H9 (cell line): ENCODE results near the gene TBRG1. TPM values are rescaled to one million over a fixed set of nuclear protein-coding genes. Genes with fewer than 3 reads are reported as not detected.
A peak's percentile ranks its signal among the peaks of the same experiment; 100 is the strongest.

Experiments used
- DNase-seq: peaks from one replicate; pipeline ENCODE4 v3.0.0-alpha.2; 2017
- H2AFZ ChIP-seq: one replicate; pipeline ENCODE4 v1.6.1; 2013; ENCODE audit warnings: mild to moderate bottlenecking, low read length, control low read depth, moderate library complexity
- H2AK5ac ChIP-seq: 2 replicates; pipeline ENCODE4 v1.6.1; 2013; ENCODE audit warnings: low read length, control low read depth, mixed read lengths; ENCODE audit not compliant: insufficient read length
- H2BK120ac ChIP-seq: one replicate; pipeline ENCODE4 v1.6.1; 2013; ENCODE audit warnings: low read depth, mild to moderate bottlenecking, low read length, control low read depth, inconsistent platforms; ENCODE audit not compliant: poor library complexity, severe bottlenecking
- H2BK12ac ChIP-seq: 2 replicates; pipeline ENCODE4 v1.6.1; 2013; ENCODE audit warnings: low read length, control low read depth, mixed read lengths, low read depth; ENCODE audit not compliant: insufficient read length
- H2BK15ac ChIP-seq: 2 replicates; pipeline ENCODE4 v1.6.1; 2013; ENCODE audit warnings: low read depth, low read length, control low read depth
- H2BK20ac ChIP-seq: one replicate; pipeline ENCODE4 v1.6.1; 2013; ENCODE audit warnings: low read depth, mild to moderate bottlenecking, low read length, control low read depth, inconsistent platforms; ENCODE audit not compliant: poor library complexity, severe bottlenecking
- H2BK5ac ChIP-seq: 2 replicates; pipeline ENCODE4 v1.6.1; 2013; ENCODE audit warnings: low read length, control low read depth, mixed read lengths; ENCODE audit not compliant: insufficient read length
- H3K14ac ChIP-seq: 2 replicates; pipeline ENCODE4 v1.6.1; 2013; ENCODE audit warnings: low read length, control low read depth; ENCODE audit not compliant: insufficient read depth
- H3K18ac ChIP-seq: 2 replicates; pipeline ENCODE4 v1.6.1; 2013; ENCODE audit warnings: low read depth, mild to moderate bottlenecking, mixed read lengths, low read length, control low read depth; ENCODE audit not compliant: insufficient read length
- H3K23ac ChIP-seq: 2 replicates; pipeline ENCODE4 v1.6.1; 2013; ENCODE audit warnings: low read length, control low read depth, mixed read lengths, low read depth; ENCODE audit not compliant: insufficient read length
- H3K23me2 ChIP-seq: 2 replicates; pipeline ENCODE4 v1.6.1; 2013; ENCODE audit warnings: low read depth, mild to moderate bottlenecking, mixed read lengths, low read length, control low read depth; ENCODE audit not compliant: insufficient read length, poor library complexity, severe bottlenecking
- H3K27ac ChIP-seq: 2 replicates; pipeline ENCODE4 v1.5.1; 2013; ENCODE audit warnings: low read length, control low read depth, mixed read lengths, low read depth; ENCODE audit not compliant: insufficient read length
- H3K27me3 ChIP-seq: 2 replicates; pipeline ENCODE4 v1.6.1; 2013; ENCODE audit warnings: low read length, control low read depth, inconsistent platforms; ENCODE audit not compliant: insufficient read depth
- H3K4ac ChIP-seq: 2 replicates; pipeline ENCODE4 v1.6.1; 2013; ENCODE audit warnings: low read depth, mild to moderate bottlenecking, control low read depth, inconsistent platforms, low read length, moderate library complexity
- H3K4me1 ChIP-seq: 2 replicates; pipeline ENCODE4 v1.6.1; 2013; ENCODE audit warnings: low read length, control low read depth, inconsistent platforms; ENCODE audit not compliant: insufficient read depth
- H3K4me2 ChIP-seq: 2 replicates; pipeline ENCODE4 v1.6.1; 2013; ENCODE audit warnings: low read length, control low read depth, mixed read lengths; ENCODE audit not compliant: insufficient read length, insufficient read depth
- H3K56ac ChIP-seq: 2 replicates; pipeline ENCODE4 v1.6.1; 2013; ENCODE audit warnings: low read depth, mild to moderate bottlenecking, mixed read lengths, low read length, control low read depth; ENCODE audit not compliant: insufficient read length
- H3K79me1 ChIP-seq: 2 replicates; pipeline ENCODE4 v1.6.1; 2013; ENCODE audit warnings: low read depth, mild to moderate bottlenecking, moderate library complexity, low read length, control low read depth, inconsistent platforms; ENCODE audit not compliant: insufficient read depth, poor library complexity, severe bottlenecking
- H3K79me2 ChIP-seq: 2 replicates; pipeline ENCODE4 v1.6.1; 2013; ENCODE audit warnings: low read length, control low read depth, inconsistent platforms; ENCODE audit not compliant: insufficient read depth
- H3K9ac ChIP-seq: 2 replicates; pipeline ENCODE4 v1.6.1; 2013; ENCODE audit warnings: low read length, control low read depth, mixed read lengths; ENCODE audit not compliant: insufficient read length; ENCODE audit errors: extremely low read depth
- H3K9me3 ChIP-seq: one replicate; pipeline ENCODE4 v1.6.1; 2013; ENCODE audit warnings: low read depth, low read length, inconsistent platforms; ENCODE audit not compliant: control insufficient read depth
- H3T11ph ChIP-seq: one replicate; pipeline ENCODE4 v1.6.1; 2013; ENCODE audit warnings: mild to moderate bottlenecking, low read length, control low read depth, inconsistent platforms
- H4K20me1 ChIP-seq: one replicate; pipeline ENCODE4 v1.6.1; 2013; ENCODE audit not compliant: control insufficient read depth, insufficient read length, insufficient read depth
- H4K5ac ChIP-seq: 2 replicates; pipeline ENCODE4 v1.6.1; 2013; ENCODE audit warnings: low read depth, mild to moderate bottlenecking, mixed read lengths, low read length, control low read depth; ENCODE audit not compliant: insufficient read length
- H4K8ac ChIP-seq: replicated peaks from 2 replicates; pipeline ENCODE4 v1.6.1; 2013; ENCODE audit warnings: low read length, control low read depth, mixed read lengths, low read depth; ENCODE audit not compliant: insufficient read length
- H4K91ac ChIP-seq: 2 replicates; pipeline ENCODE4 v1.6.1; 2013; ENCODE audit warnings: low read depth, mild to moderate bottlenecking, moderate library complexity, mixed read lengths, low read length, control low read depth; ENCODE audit not compliant: insufficient read length
- H3K27ac Mint-ChIP-seq, 3 experiments: 2 replicates in 2 of 3; 3 replicates in 1 of 3; pipeline ENCODE4 v1.8.0; 2020 to 2021; ENCODE audit warnings: mixed read lengths in 3 of 3, mild to moderate bottlenecking in 1 of 3, moderate library complexity in 1 of 3
- H3K27me3 Mint-ChIP-seq: 2 replicates; pipeline ENCODE4 v1.8.0; 2021; ENCODE audit warnings: low read depth, mild to moderate bottlenecking, moderate library complexity, mixed read lengths
- H3K36me3 Mint-ChIP-seq, 3 experiments: 2 replicates in 2 of 3; 3 replicates in 1 of 3; pipeline ENCODE4 v1.8.0; 2020 to 2021; ENCODE audit warnings: low read depth in 3 of 3, mixed read lengths in 3 of 3; ENCODE audit not compliant: insufficient read depth in 1 of 3
- H3K4me1 Mint-ChIP-seq, 2 experiments: 2 replicates each; pipeline ENCODE4 v1.8.0; 2020; ENCODE audit warnings: mixed read lengths in 2 of 2
- H3K4me3 Mint-ChIP-seq, 2 experiments: 2 replicates in 1 of 2; 3 replicates in 1 of 2; pipeline ENCODE4 v1.8.0; 2020 to 2021; ENCODE audit warnings: mild to moderate bottlenecking in 2 of 2, mixed read lengths in 2 of 2, moderate library complexity in 1 of 2
- H3K9me3 Mint-ChIP-seq, 2 experiments: 2 replicates in 1 of 2; 3 replicates in 1 of 2; pipeline ENCODE4 v1.8.0; 2020; ENCODE audit warnings: mild to moderate bottlenecking in 2 of 2, mixed read lengths in 2 of 2, moderate library complexity in 1 of 2
- CTCF ChIP-seq: fragments of 200-600 bp; sonication (generic); conservative IDR thresholded peaks from 3 replicates; pipeline ENCODE4 v1.8.0; 2021; ENCODE audit warnings: antibody characterized with exemption, mild to moderate bottlenecking
- WGBS: extraction: QIAGEN DNeasy Blood & Tissue Kit; methylation state at CpG from one replicate; pipeline ENCODE4 v1.1.7; 2013; ENCODE audit warnings: missing lambda C conversion rate, low lambda C conversion rate, mixed read lengths; ENCODE audit not compliant: insufficient read length; ENCODE audit errors: extremely low coverage; 5-methylcytosine and 5-hydroxymethylcytosine counted together
- total RNA-seq: library from RNA; stranded (reverse); gene quantifications from 2 replicates; pipeline ENCODE4 v1.2.1, GENCODE V29; 2021

TBRG1 gene
- total RNA-seq, 1 experiment from 2014 or later: 23.9 TPM

GRCh38 chr11:124672536-124673215 is 50.0 kb downstream of the TBRG1 start:
- Mint-ChIP-seq H3K27ac (no peak overlapping the region), H3K27me3 (peaks cover 13% of the 10 kb centered on the region), H3K36me3 (no peaks in the 10 kb centered on the region), H3K9me3 (no peaks in the 10 kb centered on the region), H3K4me3 (peak overlapping the region; percentile 87 to 93), H3K4me1 (peaks cover 7 to 14% of the 10 kb centered on the region in 2 experiments)
- H4K91ac ChIP-seq: no peak overlapping the region
- H3K14ac ChIP-seq: peak overlapping the region; percentile 74; the same call in 1 of the 2 replicates
- no peaks in the 10 kb centered on the region for H3K9me3 ChIP-seq
- no peaks in the 10 kb centered on the region for H4K20me1 ChIP-seq
- H2BK5ac ChIP-seq: no peak overlapping the region
- no peak overlapping the region for H2AK5ac ChIP-seq
- no peak overlapping the region for H4K8ac ChIP-seq
- H3K18ac ChIP-seq: no peak overlapping the region
- H3K56ac ChIP-seq: no peak overlapping the region
- no peak overlapping the region for H2BK20ac ChIP-seq
- H2AFZ ChIP-seq: no peak overlapping the region
- H3K9ac ChIP-seq: no peak overlapping the region
- H3K4me1 ChIP-seq: no peaks in the 10 kb centered on the region
- no peak overlapping the region for H2BK120ac ChIP-seq
- no peak overlapping the region for H3K23ac ChIP-seq
- peaks cover 12% of the 10 kb centered on the region for H3K23me2 ChIP-seq
- H3K79me1 ChIP-seq: no peaks in the 10 kb centered on the region
- no peak overlapping the region for H3K4ac ChIP-seq
- no peak overlapping the region for H4K5ac ChIP-seq
- H3K79me2 ChIP-seq: no peaks in the 10 kb centered on the region
- H2BK15ac ChIP-seq: no peak overlapping the region
- no peak overlapping the region for H3K27ac ChIP-seq
- H3K4me2 ChIP-seq: peak overlapping the region; percentile 57
- no peak for TF ChIP-seq CTCF
- H3T11ph ChIP-seq: no peak overlapping the region
- WGBS: no CpG with 5 or more reads among the region's 7 CpGs
- DNase-seq: no peak
- H2BK12ac ChIP-seq: no peak overlapping the region
- peaks cover 6% of the 10 kb centered on the region for H3K27me3 ChIP-seq
